PC-9 (cell line): ENCODE results near the gene GNAS. TPM values are rescaled to one million over a fixed set of nuclear protein-coding genes. Genes with fewer than 3 reads are reported as not detected.

Source experiments
- BruUV-seq: library from RNA; stranded (reverse); fragments of 400-500 nt; replicated peaks from 2 replicates; lab custom pipeline; 2021; lab: Mats Ljungman, UMichigan
- CTCF ChIA-PET: fragments of 300-600 bp; sonication (Branson Sonifier 250); formaldehyde crosslinking; loops from one replicate; lab custom pipeline; 2022; ENCODE audit warnings: antibody characterized with exemption; lab: Charles Lee
- POLR2A ChIA-PET: fragments of 300-600 bp; sonication (Branson Sonifier 250); formaldehyde crosslinking; loops from one replicate; lab custom pipeline; 2022; ENCODE audit warnings: antibody characterized with exemption; ENCODE audit not compliant: unreplicated experiment; lab: Charles Lee
- DNase-seq, 2 experiments: peaks; one replicate each; pipeline versions ENCODE4 v3.0.0 to v3.0.0-alpha.2; 2015 to 2022; ENCODE audit warnings: mixed read lengths in 1 of 2
- H2AFZ ChIP-seq: fragments of 200-600 bp; sonication (generic); 2 replicates; pipeline ENCODE4 v1.8.1; 2017; ENCODE audit warnings: antibody characterized with exemption
- H3F3A ChIP-seq: fragments of 200-600 bp; sonication (generic); 2 replicates; pipeline ENCODE4 v1.8.1; 2017; ENCODE audit warnings: antibody characterized with exemption, mild to moderate bottlenecking, low read depth; ENCODE audit not compliant: insufficient read depth
- H3K27ac ChIP-seq: fragments of 200-600 bp; sonication (generic); 2 replicates; pipeline ENCODE4 v1.6.1; 2016; ENCODE audit warnings: mixed run types
- H3K27me3 ChIP-seq: fragments of 200-600 bp; sonication (generic); 2 replicates; pipeline ENCODE4 v1.6.1; 2016; ENCODE audit warnings: low read depth, mixed run types; ENCODE audit not compliant: insufficient read depth
- H3K36me3 ChIP-seq: fragments of 200-600 bp; sonication (generic); 2 replicates; pipeline ENCODE4 v1.6.1; 2016; ENCODE audit warnings: low read depth, mixed run types
- H3K4me1 ChIP-seq: fragments of 200-600 bp; sonication (generic); replicated peaks from 2 replicates; pipeline ENCODE4 v1.6.1; 2016; ENCODE audit warnings: mixed run types; ENCODE audit not compliant: insufficient read depth
- H3K4me2 ChIP-seq: fragments of 200-600 bp; sonication (generic); 2 replicates; pipeline ENCODE4 v1.6.1; 2017; ENCODE audit warnings: mixed run types
- H3K4me3 ChIP-seq: fragments of 200-600 bp; sonication (generic); 2 replicates; pipeline ENCODE4 v1.6.1; 2016; ENCODE audit warnings: mixed run types
- H3K79me2 ChIP-seq: fragments of 200-600 bp; sonication (generic); 2 replicates; pipeline ENCODE4 v1.6.1; 2017; ENCODE audit warnings: low read depth, mixed run types
- H3K9me2 ChIP-seq: fragments of 200-600 bp; sonication (generic); 2 replicates; pipeline ENCODE4 v1.8.1; 2017; ENCODE audit warnings: mild to moderate bottlenecking; ENCODE audit not compliant: insufficient read depth
- H3K9me3 ChIP-seq: fragments of 200-600 bp; sonication (generic); 2 replicates; pipeline ENCODE4 v1.8.1; 2016; ENCODE audit warnings: low read depth; ENCODE audit not compliant: insufficient read depth
- H4K20me1 ChIP-seq: fragments of 200-600 bp; sonication (generic); 2 replicates; pipeline ENCODE4 v1.8.1; 2017; ENCODE audit not compliant: insufficient read depth
- EZH2 ChIP-seq: fragments of 200-600 bp; sonication (generic); IDR thresholded peaks from 2 replicates; pipeline ENCODE4 v1.8.0; 2017; ENCODE audit warnings: antibody characterized with exemption, low read depth
- intact Hi-C: fragments of 100-400 bp; cut with micrococcal nuclease; formaldehyde crosslinking; loops from one replicate; pipeline ENCODE4 v1.10.0; 2022; ENCODE audit not compliant: unreplicated experiment
- total RNA-seq: library from RNA; stranded (reverse); gene quantifications from 2 replicates; pipeline ENCODE4 v1.2.3, GENCODE V29; 2021
- TF ChIP-seq, protein P1 (sequence below): fragments of 200-600 bp; sonication (generic); conservative IDR thresholded peaks from 2 replicates; pipeline ENCODE4 v1.6.1; 2017; ENCODE audit warnings: mixed run types, antibody characterized with exemption, mild to moderate bottlenecking, moderate library complexity

Gene GNAS
- total RNA-seq, 1 experiment from 2014 or later = 929 TPM

DNA sequence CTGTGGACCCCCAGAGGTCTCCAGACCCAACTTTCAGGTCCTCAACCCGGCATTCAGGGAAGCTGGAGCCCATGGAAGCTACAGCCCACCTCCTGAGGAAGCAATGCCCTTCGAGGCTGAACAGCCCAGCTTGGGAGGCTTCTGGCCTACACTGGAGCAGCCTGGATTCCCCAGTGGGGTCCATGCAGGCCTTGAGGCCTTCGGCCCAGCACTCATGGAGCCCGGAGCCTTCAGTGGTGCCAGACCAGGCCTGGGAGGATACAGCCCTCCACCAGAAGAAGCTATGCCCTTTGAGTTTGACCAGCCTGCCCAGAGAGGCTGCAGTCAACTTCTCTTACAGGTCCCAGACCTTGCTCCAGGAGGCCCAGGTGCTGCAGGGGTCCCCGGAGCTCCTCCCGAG, 950 bp downstream of the GNAS start:
- no peaks in the 10 kb centered on the region for H3F3A ChIP-seq
- H3K27ac ChIP-seq = no peak overlapping the region
- H3K36me3 ChIP-seq = no peaks in the 10 kb centered on the region
- ChIA-PET POLR2A (no interaction called here), CTCF (interaction anchor here (0.8 kb wide), 1 partner anchor 368 kb away, joined by 3 read pairs; no protein-coding TSS in a partner anchor)
- intact Hi-C loops = loop anchor here (5.0 kb wide), 1 partner anchor 201 kb away; the partner anchor contains the start of gene STX16
- H3K4me1 ChIP-seq = peaks cover 16% of the 10 kb centered on the region
- H4K20me1 ChIP-seq = no peaks in the 10 kb centered on the region
- no peak for DNase-seq
- H3K9me2 ChIP-seq = no peaks in the 10 kb centered on the region
- no peak for TF ChIP-seq EZH2
- TF ChIP-seq, protein P1, sequence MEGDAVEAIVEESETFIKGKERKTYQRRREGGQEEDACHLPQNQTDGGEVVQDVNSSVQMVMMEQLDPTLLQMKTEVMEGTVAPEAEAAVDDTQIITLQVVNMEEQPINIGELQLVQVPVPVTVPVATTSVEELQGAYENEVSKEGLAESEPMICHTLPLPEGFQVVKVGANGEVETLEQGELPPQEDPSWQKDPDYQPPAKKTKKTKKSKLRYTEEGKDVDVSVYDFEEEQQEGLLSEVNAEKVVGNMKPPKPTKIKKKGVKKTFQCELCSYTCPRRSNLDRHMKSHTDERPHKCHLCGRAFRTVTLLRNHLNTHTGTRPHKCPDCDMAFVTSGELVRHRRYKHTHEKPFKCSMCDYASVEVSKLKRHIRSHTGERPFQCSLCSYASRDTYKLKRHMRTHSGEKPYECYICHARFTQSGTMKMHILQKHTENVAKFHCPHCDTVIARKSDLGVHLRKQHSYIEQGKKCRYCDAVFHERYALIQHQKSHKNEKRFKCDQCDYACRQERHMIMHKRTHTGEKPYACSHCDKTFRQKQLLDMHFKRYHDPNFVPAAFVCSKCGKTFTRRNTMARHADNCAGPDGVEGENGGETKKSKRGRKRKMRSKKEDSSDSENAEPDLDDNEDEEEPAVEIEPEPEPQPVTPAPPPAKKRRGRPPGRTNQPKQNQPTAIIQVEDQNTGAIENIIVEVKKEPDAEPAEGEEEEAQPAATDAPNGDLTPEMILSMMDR = no peak
- no peak overlapping the region for H3K4me3 ChIP-seq
- H3K9me3 ChIP-seq = no peaks in the 10 kb centered on the region
- no peak overlapping the region for H3K4me2 ChIP-seq
- BruUV-seq = no TSS peak
- H3K27me3 ChIP-seq = peaks cover 19% of the 10 kb centered on the region; the same call in 1 of the 2 replicates
- no peak overlapping the region for H2AFZ ChIP-seq
- peaks cover 11% of the 10 kb centered on the region for H3K79me2 ChIP-seq

DNA sequence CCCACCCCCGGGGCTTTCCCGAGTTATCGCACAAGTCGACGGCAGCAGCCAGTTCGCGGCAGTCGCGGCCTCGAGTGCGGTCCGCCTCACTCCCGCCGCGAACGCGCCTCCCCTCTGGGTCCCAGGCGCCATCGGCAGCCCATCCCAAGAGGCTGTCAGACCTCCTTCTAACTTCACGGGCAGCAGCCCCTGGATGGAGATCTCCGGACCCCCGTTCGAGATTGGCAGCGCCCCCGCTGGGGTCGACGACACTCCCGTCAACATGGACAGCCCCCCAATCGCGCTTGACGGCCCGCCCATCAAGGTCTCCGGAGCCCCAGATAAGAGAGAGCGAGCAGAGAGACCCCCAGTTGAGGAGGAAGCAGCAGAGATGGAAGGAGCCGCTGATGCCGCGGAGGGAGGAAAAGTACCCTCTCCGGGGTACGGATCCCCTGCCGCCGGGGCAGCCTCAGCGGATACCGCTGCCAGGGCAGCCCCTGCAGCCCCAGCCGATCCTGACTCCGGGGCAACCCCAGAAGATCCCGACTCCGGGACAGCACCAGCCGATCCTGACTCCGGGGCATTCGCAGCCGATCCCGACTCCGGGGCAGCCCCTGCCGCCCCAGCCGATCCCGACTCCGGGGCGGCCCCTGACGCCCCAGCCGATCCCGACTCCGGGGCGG, 1.6 kb downstream of the GNAS start:
- no peak for DNase-seq
- Histone ChIP-seq H3K4me3 (no peak overlapping the region), H3K4me1 (peaks cover 16% of the 10 kb centered on the region), H3K9me3 (no peaks in the 10 kb centered on the region), H3K79me2 (peaks cover 10% of the 10 kb centered on the region), H3K9me2 (no peaks in the 10 kb centered on the region), H3K36me3 (no peaks in the 10 kb centered on the region), H4K20me1 (no peaks in the 10 kb centered on the region), H3K27ac (no peak overlapping the region), H3F3A (no peaks in the 10 kb centered on the region), H3K27me3 (peaks cover 19% of the 10 kb centered on the region), H2AFZ (no peak overlapping the region), H3K4me2 (no peak overlapping the region)
- ChIA-PET POLR2A (no interaction called here), CTCF (interaction anchor here (0.8 kb wide), 1 partner anchor 368 kb away, joined by 3 read pairs; no protein-coding TSS in a partner anchor)
- BruUV-seq = no TSS peak
- TF ChIP-seq, protein P1 = no peak
- no peak for TF ChIP-seq EZH2
- intact Hi-C loops = loop anchor here (5.0 kb wide), 1 partner anchor 202 kb away; the partner anchor contains the start of gene STX16

DNA sequence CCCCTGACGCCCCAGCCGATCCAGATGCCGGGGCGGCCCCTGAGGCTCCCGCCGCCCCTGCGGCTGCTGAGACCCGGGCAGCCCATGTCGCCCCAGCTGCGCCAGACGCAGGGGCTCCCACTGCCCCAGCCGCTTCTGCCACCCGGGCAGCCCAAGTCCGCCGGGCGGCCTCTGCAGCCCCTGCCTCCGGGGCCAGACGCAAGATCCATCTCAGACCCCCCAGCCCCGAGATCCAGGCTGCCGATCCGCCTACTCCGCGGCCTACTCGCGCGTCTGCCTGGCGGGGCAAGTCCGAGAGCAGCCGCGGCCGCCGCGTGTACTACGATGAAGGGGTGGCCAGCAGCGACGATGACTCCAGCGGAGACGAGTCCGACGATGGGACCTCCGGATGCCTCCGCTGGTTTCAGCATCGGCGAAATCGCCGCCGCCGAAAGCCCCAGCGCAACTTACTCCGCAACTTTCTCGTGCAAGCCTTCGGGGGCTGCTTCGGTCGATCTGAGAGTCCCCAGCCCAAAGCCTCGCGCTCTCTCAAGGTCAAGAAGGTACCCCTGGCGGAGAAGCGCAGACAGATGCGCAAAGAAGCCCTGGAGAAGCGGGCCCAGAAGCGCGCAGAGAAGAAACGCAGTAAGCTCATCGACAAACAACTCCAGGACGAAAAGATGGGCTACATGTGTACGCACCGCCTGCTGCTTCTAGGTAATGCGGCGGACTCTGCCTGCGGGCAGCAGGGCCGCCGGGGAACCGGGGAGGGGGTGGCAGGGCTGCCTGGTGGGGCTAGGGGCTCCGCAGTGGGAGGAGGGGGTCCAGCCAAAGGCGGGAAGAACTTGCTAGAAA, 2.3 kb downstream of the GNAS start:
- H3F3A ChIP-seq = no peaks in the 10 kb centered on the region
- no peaks in the 10 kb centered on the region for H3K36me3 ChIP-seq
- peaks cover 16% of the 10 kb centered on the region for H3K4me1 ChIP-seq
- H3K4me2 ChIP-seq = no peak overlapping the region
- H3K9me2 ChIP-seq = no peaks in the 10 kb centered on the region
- no peak for DNase-seq
- BruUV-seq = no TSS peak
- H3K27me3 ChIP-seq = peaks cover 21% of the 10 kb centered on the region
- intact Hi-C loops = loop anchor here (5.0 kb wide), 1 partner anchor 203 kb away; the partner anchor contains the start of gene STX16
- no peak overlapping the region for H2AFZ ChIP-seq
- H3K79me2 ChIP-seq = peaks cover 3% of the 10 kb centered on the region
- CTCF ChIA-PET = no interaction called here
- H3K27ac ChIP-seq = no peak overlapping the region
- TF ChIP-seq, protein P1 = no peak
- no peak for TF ChIP-seq EZH2
- no peak overlapping the region for H3K4me3 ChIP-seq
- POLR2A ChIA-PET = no interaction called here
- no peaks in the 10 kb centered on the region for H3K9me3 ChIP-seq
- no peaks in the 10 kb centered on the region for H4K20me1 ChIP-seq
